NCI-H69 (cell line): ENCODE data around the gene ANK2.

Experiments
- DNase-seq: peaks from one replicate; lab custom pipeline; 2025; lab: John Stamatoyannopoulos, UW

Gene ANK2

DNA sequence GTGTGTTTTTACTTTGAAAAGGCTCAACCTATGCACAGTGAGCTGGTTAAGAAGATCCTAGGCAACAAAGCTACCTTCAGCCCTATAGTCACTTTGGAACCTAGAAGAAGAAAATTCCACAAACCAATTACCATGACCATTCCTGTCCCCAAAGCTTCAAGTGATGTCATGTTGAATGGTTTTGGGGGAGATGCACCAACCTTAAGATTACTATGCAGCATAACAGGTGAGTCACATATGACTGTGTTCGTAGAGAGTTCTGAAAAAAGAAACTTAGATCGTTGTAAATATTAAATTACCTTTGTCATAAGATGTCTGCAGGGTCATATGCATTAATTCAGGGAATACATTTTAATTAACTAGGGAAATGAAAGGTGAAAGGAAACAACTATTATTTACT, 287.1 kb downstream of the ANK2 start:
- DNase-seq = no peak

- no peak for DNase-seq
These were observed 290.0 kb downstream of the ANK2 start for GRCh38 chr4:113339430-113339813.

- no peak for DNase-seq
These were observed 294.6 kb downstream of the ANK2 start for GRCh38 chr4:113344100-113344499.

GRCh38 chr4:113347245-113347644, 297.8 kb downstream of the ANK2 start:
- DNase-seq = no peak

DNA sequence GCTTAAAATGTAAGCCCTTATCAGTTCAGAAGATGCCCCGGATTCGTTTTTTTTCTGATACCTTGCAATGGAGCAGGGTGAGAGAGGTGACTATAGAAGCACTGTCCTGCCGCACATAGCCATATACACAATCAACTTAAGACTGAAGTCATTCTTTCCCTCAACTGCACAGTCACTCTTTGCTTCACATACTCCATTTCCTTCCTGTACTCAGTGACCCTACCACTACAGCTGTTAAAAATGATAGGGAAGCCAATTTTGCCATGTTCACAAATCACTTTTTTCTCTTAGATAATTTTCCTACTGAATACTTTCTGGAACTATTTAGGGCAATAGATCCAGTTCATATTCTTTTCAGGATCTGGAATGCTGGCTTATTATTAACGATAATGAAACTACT, 300.0 kb downstream of the ANK2 start:
- DNase-seq = no peak

- DNase-seq = no peak
These were observed 301.1 kb downstream of the ANK2 start for GRCh38 chr4:113350576-113350975.

DNA sequence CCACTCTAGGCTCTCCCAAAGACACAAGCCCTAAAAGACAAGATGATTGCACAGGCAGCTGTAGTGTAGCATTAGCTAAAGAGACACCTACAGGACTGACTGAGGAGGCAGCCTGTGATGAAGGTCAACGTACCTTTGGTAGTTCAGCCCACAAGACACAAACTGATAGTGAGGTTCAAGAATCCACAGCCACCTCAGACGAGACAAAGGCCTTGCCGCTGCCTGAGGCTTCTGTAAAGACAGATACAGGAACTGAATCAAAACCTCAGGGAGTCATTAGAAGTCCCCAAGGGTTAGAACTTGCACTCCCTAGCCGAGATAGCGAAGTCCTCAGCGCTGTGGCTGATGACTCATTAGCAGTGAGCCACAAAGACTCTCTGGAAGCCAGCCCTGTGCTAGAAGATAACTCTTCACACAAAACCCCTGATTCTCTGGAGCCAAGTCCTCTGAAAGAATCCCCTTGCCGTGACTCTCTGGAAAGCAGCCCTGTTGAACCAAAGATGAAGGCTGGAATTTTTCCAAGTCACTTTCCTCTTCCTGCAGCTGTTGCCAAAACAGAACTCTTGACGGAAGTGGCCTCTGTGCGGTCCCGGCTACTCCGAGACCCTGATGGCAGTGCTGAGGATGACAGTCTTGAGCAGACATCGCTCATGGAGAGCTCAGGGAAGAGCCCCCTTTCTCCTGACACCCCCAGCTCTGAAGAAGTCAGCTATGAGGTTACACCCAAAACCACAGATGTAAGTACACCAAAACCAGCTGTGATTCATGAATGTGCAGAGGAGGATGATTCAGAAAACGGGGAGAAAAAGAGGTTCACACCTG, 306.3 kb downstream of the ANK2 start:
- no peak for DNase-seq

DNA sequence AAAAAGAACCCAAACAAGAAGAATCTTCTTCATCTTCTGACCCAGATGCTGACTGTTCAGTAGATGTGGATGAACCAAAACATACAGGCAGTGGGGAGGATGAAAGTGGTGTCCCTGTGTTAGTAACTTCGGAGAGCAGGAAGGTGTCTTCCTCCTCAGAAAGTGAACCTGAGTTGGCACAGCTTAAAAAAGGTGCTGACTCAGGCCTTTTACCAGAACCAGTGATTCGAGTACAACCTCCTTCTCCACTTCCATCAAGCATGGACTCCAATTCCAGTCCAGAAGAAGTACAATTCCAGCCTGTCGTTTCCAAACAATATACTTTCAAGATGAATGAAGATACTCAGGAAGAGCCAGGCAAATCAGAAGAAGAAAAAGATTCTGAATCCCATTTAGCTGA, 307.0 kb downstream of the ANK2 start:
- no peak for DNase-seq

GRCh38 chr4:113358784-113359183, 309.3 kb downstream of the ANK2 start:
- no peak for DNase-seq

DNA sequence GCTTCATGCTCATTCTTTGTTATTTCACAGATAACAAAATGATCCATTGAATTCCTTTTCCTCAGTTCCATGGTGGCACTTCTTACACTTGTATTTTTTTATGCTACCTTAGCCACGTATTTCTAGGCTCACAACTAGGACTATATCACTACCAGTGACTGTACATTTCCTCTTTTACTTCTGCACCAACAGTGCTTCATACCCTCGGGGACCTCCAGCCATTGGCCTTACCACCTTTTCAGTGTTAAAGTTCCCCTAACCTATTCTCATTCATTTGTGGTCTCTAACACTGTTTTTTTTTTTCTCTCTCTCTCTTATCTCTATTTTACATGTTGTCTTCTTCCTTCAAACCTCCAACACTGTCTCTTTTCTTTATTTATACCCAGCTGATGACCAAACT, 315.9 kb downstream of the ANK2 start:
- no peak for DNase-seq

DNA sequence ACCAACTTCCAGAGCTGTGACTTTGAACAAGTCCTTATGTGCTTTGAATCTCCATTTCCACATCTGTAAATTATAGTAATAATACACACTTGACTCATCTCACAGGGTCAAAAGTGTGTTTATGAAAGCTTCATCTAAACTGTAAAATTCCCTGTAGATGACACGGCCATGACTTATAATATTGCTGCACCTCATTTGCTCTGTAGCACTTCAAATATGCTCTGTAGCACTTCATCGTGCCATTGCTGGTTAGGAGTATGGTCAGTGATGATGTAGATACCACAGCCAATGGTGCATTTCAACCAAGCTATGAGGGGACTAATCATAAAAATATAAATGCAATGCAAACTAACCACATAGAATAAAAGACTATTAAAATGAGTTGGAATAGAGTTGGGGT, 318.6 kb downstream of the ANK2 start:
- no peak for DNase-seq

DNA sequence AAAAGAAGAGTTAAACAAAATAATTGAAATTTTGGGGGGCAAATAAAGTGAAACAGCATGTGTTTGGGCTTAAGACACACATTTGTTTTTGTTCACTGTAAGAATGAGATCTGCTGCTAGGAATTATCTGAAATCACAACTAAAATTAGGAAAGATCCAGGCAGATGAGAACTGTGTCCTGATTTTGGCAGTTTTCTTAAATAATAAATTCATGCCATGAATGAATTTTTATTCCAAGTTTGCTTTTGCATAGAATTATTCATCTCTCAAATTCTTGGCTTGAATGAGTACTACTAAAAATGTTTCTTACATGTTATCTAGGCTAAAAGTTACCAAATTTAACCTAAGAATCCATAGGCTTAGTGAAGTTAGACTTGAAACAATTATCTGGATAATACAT, 321.7 kb downstream of the ANK2 start:
- no peak for DNase-seq

DNA sequence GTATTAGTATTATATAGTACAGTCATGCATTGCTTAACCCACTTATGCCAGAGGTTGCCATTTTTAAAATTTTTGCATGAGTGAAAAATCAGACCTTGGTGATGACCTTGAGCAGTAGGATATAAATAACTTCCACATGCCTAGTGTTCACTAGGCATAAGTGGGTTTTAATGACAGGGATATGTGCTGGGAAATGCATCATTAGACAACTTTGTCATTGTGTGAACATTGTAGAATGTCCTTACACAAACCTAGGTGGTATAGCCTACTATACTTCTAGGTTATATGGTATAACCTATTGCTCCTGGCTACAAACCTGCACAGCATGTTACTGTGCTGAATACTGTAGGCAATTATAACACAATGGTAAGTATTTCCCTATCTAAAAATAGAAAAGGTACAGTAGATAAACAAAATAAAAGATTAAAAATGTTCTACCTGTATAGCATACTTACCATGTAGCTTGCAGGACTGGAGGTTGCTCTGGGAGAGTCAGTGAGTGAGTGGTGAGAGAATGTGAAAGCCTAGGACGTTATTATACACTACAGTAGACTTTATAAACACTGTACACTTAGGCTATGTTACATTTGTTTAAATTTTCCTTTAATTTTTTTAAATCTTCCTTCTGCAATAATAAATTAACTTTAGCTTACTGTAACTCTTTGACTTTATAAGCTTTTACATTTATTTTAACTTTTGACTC, 326.7 kb downstream of the ANK2 start:
- no peak for DNase-seq

DNA sequence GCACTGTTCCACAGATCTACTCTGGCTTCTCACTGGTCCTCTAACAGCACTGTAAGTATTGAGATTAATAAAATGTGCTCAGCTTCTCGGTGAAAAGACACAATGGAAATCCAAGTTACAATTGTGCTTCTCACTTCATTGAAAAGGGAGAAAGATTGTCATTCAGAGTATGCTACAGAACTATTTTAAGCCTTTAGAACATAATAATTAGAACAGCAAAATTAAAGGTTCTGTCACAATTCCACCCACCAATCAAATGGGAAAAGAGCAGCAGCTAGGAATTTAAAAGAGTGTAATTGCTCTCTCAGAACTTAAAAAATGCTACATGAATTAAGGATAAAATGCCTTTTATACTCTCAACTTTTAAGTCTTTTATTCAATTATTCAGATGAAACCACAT, 329.4 kb downstream of the ANK2 start:
- DNase-seq = no peak

GRCh38 chr4:113382704-113383103, 333.3 kb downstream of the ANK2 start:
- DNase-seq = no peak

- DNase-seq = no peak
These were observed 333.8 kb downstream of the ANK2 start for GRCh38 chr4:113383111-113383785.

- DNase-seq = no peak
These were observed 335.1 kb downstream of the ANK2 start for GRCh38 chr4:113384600-113384999.

GRCh38 chr4:113385281-113385899, 335.9 kb downstream of the ANK2 start:
- no peak for DNase-seq

DNA sequence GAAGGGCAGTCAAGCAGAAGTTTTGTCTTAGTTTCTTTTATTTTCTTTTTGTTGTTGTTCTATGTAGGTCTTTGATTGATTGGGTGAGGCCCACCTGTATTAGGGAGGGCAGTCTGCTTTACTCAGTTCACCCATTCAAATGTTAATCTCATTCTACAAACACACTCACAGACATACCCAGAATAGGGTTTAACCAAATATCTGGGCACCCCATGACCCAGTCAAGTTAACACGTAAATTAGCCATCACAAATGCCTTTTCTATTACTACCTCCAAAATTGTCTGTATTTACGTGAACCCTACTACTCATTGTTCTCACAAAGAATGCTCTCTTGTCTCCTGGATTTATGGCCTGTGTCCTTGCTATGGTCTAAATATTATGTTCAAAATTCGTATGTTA, 339.7 kb downstream of the ANK2 start:
- DNase-seq = no peak

GRCh38 chr4:113390850-113391249, 341.4 kb downstream of the ANK2 start:
- no peak for DNase-seq

DNA sequence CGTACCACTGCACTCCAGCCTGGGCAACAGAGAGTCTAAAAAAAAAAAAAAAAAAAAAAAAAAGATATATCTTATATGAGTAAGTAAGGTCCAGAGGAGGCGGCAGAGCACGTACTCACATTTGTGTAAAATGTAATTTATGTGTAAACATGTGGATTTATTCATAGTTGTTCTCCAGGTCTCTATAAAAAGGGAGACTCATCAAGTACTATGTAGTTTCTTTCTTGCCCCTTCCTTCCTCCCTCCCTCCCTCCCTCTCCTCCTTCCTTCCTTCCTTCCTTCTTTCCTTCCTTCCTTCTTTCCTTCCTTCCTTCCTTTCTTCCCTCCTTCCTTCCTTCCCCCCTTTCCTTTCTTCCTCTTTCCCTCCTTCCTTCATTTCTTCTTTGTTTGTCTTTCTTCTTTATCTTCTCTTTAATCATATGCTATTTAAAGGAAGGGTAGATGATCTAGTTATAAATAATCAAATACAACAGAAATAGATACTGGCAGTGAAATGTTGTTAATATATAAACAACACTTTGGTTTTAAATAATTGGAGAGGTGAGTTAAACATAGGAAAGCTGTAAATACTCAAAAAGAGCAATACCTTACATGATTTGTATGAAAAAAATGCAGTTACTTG, 344.8 kb downstream of the ANK2 start:
- no peak for DNase-seq
